NT2/D1 (cell line): ENCODE results near the gene SAMD1.

Experiments used
- SUZ12 ChIP-seq: IDR thresholded peaks from 2 replicates; pipeline ENCODE4 v1.6.1; 2011; ENCODE audit not compliant: insufficient read length, insufficient read depth; ENCODE audit errors: extremely low read depth
- YY1 ChIP-seq: IDR thresholded peaks from 2 replicates; pipeline ENCODE4 v1.6.1; 2011; ENCODE audit not compliant: insufficient read length, insufficient read depth
- ZNF274 ChIP-seq: IDR thresholded peaks from 2 replicates; pipeline ENCODE4 v1.6.1; 2011; ENCODE audit warnings: mild to moderate bottlenecking, low read depth, low read length

DNA sequence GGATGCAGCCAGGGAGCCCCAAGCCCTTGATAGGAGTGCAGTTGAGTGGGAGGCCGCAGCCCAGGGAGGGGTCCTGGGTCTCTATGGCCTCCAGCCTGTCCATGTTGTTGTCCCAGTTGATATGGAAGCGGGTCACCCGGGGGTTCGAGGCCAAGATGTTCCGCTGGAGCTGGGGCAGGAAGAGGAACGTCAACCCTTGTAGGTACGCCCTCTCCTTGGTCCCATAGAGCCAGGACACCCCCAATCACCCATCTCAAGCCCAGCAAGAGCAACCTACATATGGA is 29.9 kb upstream of the SAMD1 start:
- no peak for TF ChIP-seq ZNF274
- no peak for TF ChIP-seq YY1
- TF ChIP-seq SUZ12: no peak
